IMR-90 (cell line): ENCODE measurements around the gene RIIAD1. TPM values are rescaled to one million over a fixed set of nuclear protein-coding genes. Genes with fewer than 3 reads are reported as not detected.

ENCODE experiments used
- ATAC-seq: fragments of 200-7000 bp; cut with Tn5 transposase; 2 replicates; pipeline ENCODE4 v1.9.1; 2020; ENCODE audit warnings: low read depth, mild to moderate bottlenecking, moderate library complexity
- BruUV-seq: library from RNA; stranded (reverse); fragments of 400-500 nt; replicated peaks from 2 replicates; lab custom pipeline; 2021; lab: Mats Ljungman, UMichigan
- CTCF ChIA-PET: fragments of 300-600 bp; formaldehyde crosslinking; extraction: SDS; loops from one replicate; lab custom pipeline; 2021; ENCODE audit warnings: antibody characterized with exemption; lab: Yijun Ruan, JAX
- POLR2A ChIA-PET: fragments of 300-600 bp; sonication (Branson Sonifier 250); formaldehyde crosslinking; loops from one replicate; lab custom pipeline; 2022; ENCODE audit warnings: antibody characterized with exemption; ENCODE audit not compliant: unreplicated experiment; lab: Charles Lee
- DNase-seq: peaks from one replicate; pipeline ENCODE4 v3.0.0; 2013
- H2AFZ ChIP-seq: replicated peaks from 2 replicates; pipeline ENCODE3; 2013; ENCODE audit warnings: low read length, mild to moderate bottlenecking; ENCODE audit not compliant: poor library complexity
- H2AK5ac ChIP-seq: 2 replicates; pipeline ENCODE4 v1.6.1; 2013; ENCODE audit warnings: low read depth, low read length, inconsistent platforms
- H2AK9ac ChIP-seq: replicated peaks from 2 replicates; pipeline ENCODE3; 2013; ENCODE audit warnings: mild to moderate bottlenecking, low read depth, low read length, moderate library complexity; ENCODE audit not compliant: poor library complexity
- H2BK120ac ChIP-seq: 2 replicates; pipeline ENCODE4 v1.6.1; 2013; ENCODE audit warnings: low read depth, low read length, inconsistent platforms
- H2BK15ac ChIP-seq: 3 replicates; pipeline ENCODE4 v1.6.1; 2013; ENCODE audit warnings: low read depth, low read length, inconsistent platforms
- H2BK20ac ChIP-seq: 2 replicates; pipeline ENCODE4 v1.6.1; 2013; ENCODE audit warnings: low read depth, mild to moderate bottlenecking, inconsistent platforms, low read length, moderate library complexity
- H2BK5ac ChIP-seq: 2 replicates; pipeline ENCODE4 v1.6.1; 2013; ENCODE audit warnings: mild to moderate bottlenecking, low read depth, low read length, inconsistent platforms; ENCODE audit not compliant: poor library complexity, severe bottlenecking
- H3K14ac ChIP-seq: replicated peaks from 2 replicates; pipeline ENCODE4 v1.6.1; 2013; ENCODE audit warnings: low read depth, low read length, inconsistent platforms
- H3K18ac ChIP-seq: 2 replicates; pipeline ENCODE4 v1.6.1; 2013; ENCODE audit warnings: low read depth, low read length, control low read depth
- H3K23ac ChIP-seq: 2 replicates; pipeline ENCODE4 v1.6.1; 2013; ENCODE audit warnings: low read depth, low read length, inconsistent platforms
- H3K27ac ChIP-seq: 2 replicates; pipeline ENCODE4 v1.5.1; 2013; ENCODE audit warnings: mild to moderate bottlenecking, control low read depth, low read length; ENCODE audit not compliant: insufficient read depth
- H3K27me3 ChIP-seq: 2 replicates; pipeline ENCODE4 v1.6.1; 2013; ENCODE audit warnings: low read length; ENCODE audit not compliant: control insufficient read depth, insufficient read depth
- H3K36me3 ChIP-seq: 2 replicates; pipeline ENCODE4 v1.6.1; 2013; ENCODE audit warnings: low read length, mixed read lengths; ENCODE audit not compliant: control insufficient read depth, insufficient read depth
- H3K4ac ChIP-seq: 2 replicates; pipeline ENCODE4 v1.6.1; 2013; ENCODE audit warnings: low read depth, low read length, inconsistent platforms
- H3K4me1 ChIP-seq: 2 replicates; pipeline ENCODE4 v1.6.1; 2013; ENCODE audit warnings: low read length, mixed read lengths; ENCODE audit not compliant: control insufficient read depth, insufficient read depth
- H3K4me2 ChIP-seq: 2 replicates; pipeline ENCODE4 v1.6.1; 2013; ENCODE audit warnings: low read depth, mild to moderate bottlenecking, control low read depth, low read length, moderate library complexity
- H3K4me3 ChIP-seq: 2 replicates; pipeline ENCODE4 v1.5.1; 2013; ENCODE audit warnings: low read depth, mild to moderate bottlenecking, control low read depth, low read length, moderate library complexity; ENCODE audit not compliant: insufficient read depth
- H3K56ac ChIP-seq: 2 replicates; pipeline ENCODE4 v1.6.1; 2013; ENCODE audit warnings: low read length, inconsistent platforms; ENCODE audit not compliant: insufficient read depth; ENCODE audit errors: extremely low read depth
- H3K79me1 ChIP-seq, 2 experiments: 2 replicates each; pipeline ENCODE4 v1.6.1; 2013; ENCODE audit warnings: low read length in 2 of 2, inconsistent platforms in 1 of 2, low read depth in 1 of 2
- H3K9ac ChIP-seq: 2 replicates; pipeline ENCODE4 v1.6.1; 2013; ENCODE audit warnings: low read depth, low read length, control low read depth
- H3K9me1 ChIP-seq: 2 replicates; pipeline ENCODE4 v1.6.1; 2013; ENCODE audit warnings: low read length, inconsistent platforms; ENCODE audit not compliant: insufficient read depth
- H3K9me3 ChIP-seq: 2 replicates; pipeline ENCODE4 v1.6.1; 2013; ENCODE audit warnings: low read length; ENCODE audit not compliant: control insufficient read depth, insufficient read depth
- H4K20me1 ChIP-seq: 2 replicates; pipeline ENCODE4 v1.6.1; 2013; ENCODE audit warnings: low read length, inconsistent platforms; ENCODE audit not compliant: insufficient read depth
- H4K5ac ChIP-seq: 2 replicates; pipeline ENCODE4 v1.6.1; 2013; ENCODE audit warnings: mild to moderate bottlenecking, low read depth, low read length, control low read depth
- H4K8ac ChIP-seq, 2 experiments: 2 replicates each; pipeline ENCODE4 v1.6.1; 2013; ENCODE audit warnings: low read depth in 2 of 2, low read length in 2 of 2, control low read depth in 1 of 2, inconsistent platforms in 1 of 2
- H4K91ac ChIP-seq: 2 replicates; pipeline ENCODE4 v1.6.1; 2013; ENCODE audit warnings: low read depth, low read length, inconsistent platforms; ENCODE audit not compliant: insufficient read depth
- BHLHE40 ChIP-seq: fragments of 150-350 bp; IDR thresholded peaks from 2 replicates; pipeline ENCODE4 v1.6.1; 2016; ENCODE audit warnings: mild to moderate bottlenecking, low read depth, low read length
- CEBPB ChIP-seq: IDR thresholded peaks from 2 replicates; pipeline ENCODE4 v1.6.1; 2012; ENCODE audit warnings: low read depth, low read length, improper control_type of control experiment
- CHD1 ChIP-seq: IDR thresholded peaks from 2 replicates; pipeline ENCODE4 v1.6.1; 2012; ENCODE audit warnings: low read depth, low read length, improper control_type of control experiment
- FOS ChIP-seq: fragments of 150-350 bp; IDR thresholded peaks from 2 replicates; pipeline ENCODE4 v1.6.1; 2016; ENCODE audit warnings: low read depth, low read length
- MAFK ChIP-seq: IDR thresholded peaks from 2 replicates; pipeline ENCODE4 v1.6.1; 2012; ENCODE audit warnings: low read depth, low read length, improper control_type of control experiment
- MAZ ChIP-seq: IDR thresholded peaks from 2 replicates; pipeline ENCODE4 v1.6.1; 2012; ENCODE audit warnings: low read depth, mild to moderate bottlenecking, low read length, improper control_type of control experiment, moderate library complexity, borderline replicate concordance
- MXI1 ChIP-seq: IDR thresholded peaks from 2 replicates; pipeline ENCODE4 v1.6.1; 2012; ENCODE audit warnings: low read depth, mild to moderate bottlenecking, low read length, moderate library complexity, borderline replicate concordance
- NFE2L2 ChIP-seq: fragments of 150-350 bp; IDR thresholded peaks from 2 replicates; pipeline ENCODE4 v1.6.1; 2016; ENCODE audit warnings: low read depth, mild to moderate bottlenecking, low read length
- POLR2A ChIP-seq: IDR thresholded peaks from 2 replicates; pipeline ENCODE4 v1.6.1; 2012; ENCODE audit warnings: mild to moderate bottlenecking, low read depth, low read length
- RAD21 ChIP-seq: IDR thresholded peaks from 2 replicates; pipeline ENCODE4 v1.6.1; 2012; ENCODE audit warnings: low read length, improper control_type of control experiment
- RCOR1 ChIP-seq: IDR thresholded peaks from 2 replicates; pipeline ENCODE4 v1.6.1; 2012; ENCODE audit warnings: mild to moderate bottlenecking, low read length, improper control_type of control experiment; ENCODE audit not compliant: insufficient replicate concordance
- RFX5 ChIP-seq: IDR thresholded peaks from 2 replicates; pipeline ENCODE4 v1.8.0; 2012; ENCODE audit warnings: low read depth, mild to moderate bottlenecking, low read length, moderate library complexity
- SMC3 ChIP-seq: fragments of 150-350 bp; IDR thresholded peaks from 2 replicates; pipeline ENCODE4 v1.6.1; 2016; ENCODE audit warnings: low read depth, mild to moderate bottlenecking, antibody characterized with exemption, low read length, moderate library complexity
- dilution Hi-C: fragments of 300-500 bp; cut with HindIII; formaldehyde crosslinking; loops from one replicate; pipeline ENCODE4 v1.14.3; 2018; ENCODE audit warnings: low sequenced_read_pairs; ENCODE audit not compliant: unreplicated experiment
- in situ Hi-C: fragments of 300-500 bp; cut with MboI; formaldehyde crosslinking; loops from 3 replicates; pipeline ENCODE4 v1.14.3; 2019; ENCODE audit warnings: low sequenced_read_pairs, inconsistent platforms, mixed read lengths
- intact Hi-C: fragments of 100-400 bp; cut with micrococcal nuclease; formaldehyde crosslinking; loops from 2 replicates; pipeline ENCODE4 v1.10.0; 2022
- polyA plus RNA-seq, 3 experiments: library from polyadenylated mRNA; depleted of rRNA; stranded (reverse); fragments of >200 nt; gene quantifications; 2 replicates each; pipeline ENCODE4 v1.2.3, GENCODE V29; 2012; ENCODE audit warnings: low replicate concordance in 1 of 3
- total RNA-seq: library from RNA; depleted of rRNA; stranded (reverse); fragments of >200 nt; gene quantifications from 2 replicates; pipeline ENCODE4 v1.2.3, GENCODE V29; 2012
- TF ChIP-seq, protein P1 (sequence below): fragments of 150-350 bp; IDR thresholded peaks from 2 replicates; pipeline ENCODE4 v1.6.1; 2017; ENCODE audit warnings: mild to moderate bottlenecking, antibody characterized with exemption, low read length, low read depth
- TF ChIP-seq, protein P2 (sequence below): conservative IDR thresholded peaks from 2 replicates; pipeline ENCODE4 v1.5.1; 2012; ENCODE audit warnings: mild to moderate bottlenecking, low read depth, low read length, improper control_type of control experiment
- TF ChIP-seq, protein P3 (sequence below): fragments of 150-350 bp; IDR thresholded peaks from 2 replicates; pipeline ENCODE4 v1.6.1; 2016; ENCODE audit warnings: low read depth, mild to moderate bottlenecking, low read length, moderate library complexity, borderline replicate concordance

Gene RIIAD1
- total and polyA plus RNA-seq, 2 of the 4 experiments (the other 2 are of a cell fraction), result not detected

DNA sequence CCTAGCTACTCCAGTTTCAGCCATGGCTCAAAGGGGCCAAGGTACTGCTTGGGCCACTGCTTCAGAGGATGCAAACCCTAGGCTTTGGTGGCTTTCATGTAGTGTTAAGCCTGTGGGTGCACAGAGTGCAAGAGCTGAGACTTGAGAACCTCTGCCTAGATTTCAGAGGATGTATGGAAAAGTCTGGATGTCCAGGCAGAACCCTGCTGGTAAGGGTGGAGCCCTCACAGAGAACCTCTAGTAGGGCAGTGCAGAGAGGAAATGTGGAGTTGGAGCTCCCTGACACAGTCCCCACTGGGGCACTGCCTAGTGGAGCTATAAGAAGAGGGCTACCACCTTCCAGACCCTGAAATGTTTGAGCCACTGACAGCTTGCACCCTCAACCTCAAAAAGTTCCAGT is 16.2 kb downstream of the RIIAD1 start:
- intact Hi-C loops, result loop anchor here (5.0 kb wide), 2 partner anchors 280 to 540 kb away; partner anchors contain the start of genes PIP5K1A and POGZ
- Histone ChIP-seq H3K23ac (no peak overlapping the region), H3K27ac (no peak overlapping the region), H2BK5ac (no peak overlapping the region), H3K9ac (no peak overlapping the region), H3K18ac (no peak overlapping the region), H2AK5ac (no peak overlapping the region), H4K5ac (no peak overlapping the region), H3K4me1 (no peaks in the 10 kb centered on the region), H3K4me2 (no peak overlapping the region), H4K20me1 (no peaks in the 10 kb centered on the region), H3K14ac (no peak overlapping the region), H2AFZ (no peak overlapping the region), H4K91ac (no peak overlapping the region), H3K56ac (no peak overlapping the region), H2BK15ac (no peak overlapping the region), H3K9me3 (peaks cover 8% of the 10 kb centered on the region), H3K9me1 (no peaks in the 10 kb centered on the region), H2BK120ac (no peak overlapping the region), H3K27me3 (peaks cover 36% of the 10 kb centered on the region), H3K36me3 (no peaks in the 10 kb centered on the region), H3K79me1 (no peaks in the 10 kb centered on the region), H4K8ac (no peak overlapping the region), H2BK20ac (no peak overlapping the region), H3K4me3 (no peak overlapping the region), H2AK9ac (no peak overlapping the region), H3K4ac (no peak overlapping the region)
- DNase-seq (no peak), ATAC-seq (no peak)
- TF ChIP-seq NFE2L2, result no peak
- no peak for TF ChIP-seq RAD21
- no peak for TF ChIP-seq CEBPB
- TF ChIP-seq FOS, result no peak
- TF ChIP-seq, protein P1, sequence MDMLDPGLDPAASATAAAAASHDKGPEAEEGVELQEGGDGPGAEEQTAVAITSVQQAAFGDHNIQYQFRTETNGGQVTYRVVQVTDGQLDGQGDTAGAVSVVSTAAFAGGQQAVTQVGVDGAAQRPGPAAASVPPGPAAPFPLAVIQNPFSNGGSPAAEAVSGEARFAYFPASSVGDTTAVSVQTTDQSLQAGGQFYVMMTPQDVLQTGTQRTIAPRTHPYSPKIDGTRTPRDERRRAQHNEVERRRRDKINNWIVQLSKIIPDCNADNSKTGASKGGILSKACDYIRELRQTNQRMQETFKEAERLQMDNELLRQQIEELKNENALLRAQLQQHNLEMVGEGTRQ, result no peak
- no peak for TF ChIP-seq CHD1
- TF ChIP-seq RFX5, result no peak
- TF ChIP-seq MXI1, result no peak
- TF ChIP-seq MAZ, result no peak
- no peak for TF ChIP-seq POLR2A
- no peak for TF ChIP-seq BHLHE40
- TF ChIP-seq RCOR1, result no peak
- no peak for TF ChIP-seq SMC3
- TF ChIP-seq MAFK, result no peak
- TF ChIP-seq, protein P2, sequence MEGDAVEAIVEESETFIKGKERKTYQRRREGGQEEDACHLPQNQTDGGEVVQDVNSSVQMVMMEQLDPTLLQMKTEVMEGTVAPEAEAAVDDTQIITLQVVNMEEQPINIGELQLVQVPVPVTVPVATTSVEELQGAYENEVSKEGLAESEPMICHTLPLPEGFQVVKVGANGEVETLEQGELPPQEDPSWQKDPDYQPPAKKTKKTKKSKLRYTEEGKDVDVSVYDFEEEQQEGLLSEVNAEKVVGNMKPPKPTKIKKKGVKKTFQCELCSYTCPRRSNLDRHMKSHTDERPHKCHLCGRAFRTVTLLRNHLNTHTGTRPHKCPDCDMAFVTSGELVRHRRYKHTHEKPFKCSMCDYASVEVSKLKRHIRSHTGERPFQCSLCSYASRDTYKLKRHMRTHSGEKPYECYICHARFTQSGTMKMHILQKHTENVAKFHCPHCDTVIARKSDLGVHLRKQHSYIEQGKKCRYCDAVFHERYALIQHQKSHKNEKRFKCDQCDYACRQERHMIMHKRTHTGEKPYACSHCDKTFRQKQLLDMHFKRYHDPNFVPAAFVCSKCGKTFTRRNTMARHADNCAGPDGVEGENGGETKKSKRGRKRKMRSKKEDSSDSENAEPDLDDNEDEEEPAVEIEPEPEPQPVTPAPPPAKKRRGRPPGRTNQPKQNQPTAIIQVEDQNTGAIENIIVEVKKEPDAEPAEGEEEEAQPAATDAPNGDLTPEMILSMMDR, result no peak
- TF ChIP-seq, protein P3, sequence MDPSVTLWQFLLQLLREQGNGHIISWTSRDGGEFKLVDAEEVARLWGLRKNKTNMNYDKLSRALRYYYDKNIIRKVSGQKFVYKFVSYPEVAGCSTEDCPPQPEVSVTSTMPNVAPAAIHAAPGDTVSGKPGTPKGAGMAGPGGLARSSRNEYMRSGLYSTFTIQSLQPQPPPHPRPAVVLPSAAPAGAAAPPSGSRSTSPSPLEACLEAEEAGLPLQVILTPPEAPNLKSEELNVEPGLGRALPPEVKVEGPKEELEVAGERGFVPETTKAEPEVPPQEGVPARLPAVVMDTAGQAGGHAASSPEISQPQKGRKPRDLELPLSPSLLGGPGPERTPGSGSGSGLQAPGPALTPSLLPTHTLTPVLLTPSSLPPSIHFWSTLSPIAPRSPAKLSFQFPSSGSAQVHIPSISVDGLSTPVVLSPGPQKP, result no peak
- ChIA-PET POLR2A (no interaction called here), CTCF (no interaction called here)
- no TSS peak for BruUV-seq
- dilution Hi-C loops, result no loop called here
- in situ Hi-C loops, result loop anchor here (5.0 to 10.0 kb wide), 2 partner anchors 203 to 290 kb away; no protein-coding TSS in a partner anchor
